HG03575 (cell line): ENCODE data around the gene CXXC1.
"Not testable (repeated sequence)": the region's sequence is repeated elsewhere in the genome, so short reads cannot be mapped to it uniquely, and the experiment has no call there.

Experiments
- ATAC-seq: cut with Tn5 transposase; IDR thresholded peaks from one replicate; pipeline ENCODE4 v1.9.1; 2021; ENCODE audit not compliant: unreplicated experiment, insufficient number of reproducible peaks, low FRiP score; ENCODE audit errors: extremely low read depth

CXXC1 gene

GRCh38 chr18:50280707-50281294 lies 6.7 kb downstream of the CXXC1 start:
- ATAC-seq, result no peak

- no peak for ATAC-seq
Observed at GRCh38 chr18:50279752-50280151, 7.7 kb downstream of the CXXC1 start.

GRCh38 chr18:50277942-50278341 lies 9.6 kb downstream of the CXXC1 start:
- ATAC-seq, result no peak

GRCh38 chr18:50276452-50276851 lies 11.0 kb downstream of the CXXC1 start:
- no peak for ATAC-seq

- ATAC-seq, result no peak
Observed at GRCh38 chr18:50275503-50276036, 11.9 kb downstream of the CXXC1 start.

GRCh38 chr18:50274941-50275340 lies 12.6 kb downstream of the CXXC1 start:
- no peak for ATAC-seq

DNA sequence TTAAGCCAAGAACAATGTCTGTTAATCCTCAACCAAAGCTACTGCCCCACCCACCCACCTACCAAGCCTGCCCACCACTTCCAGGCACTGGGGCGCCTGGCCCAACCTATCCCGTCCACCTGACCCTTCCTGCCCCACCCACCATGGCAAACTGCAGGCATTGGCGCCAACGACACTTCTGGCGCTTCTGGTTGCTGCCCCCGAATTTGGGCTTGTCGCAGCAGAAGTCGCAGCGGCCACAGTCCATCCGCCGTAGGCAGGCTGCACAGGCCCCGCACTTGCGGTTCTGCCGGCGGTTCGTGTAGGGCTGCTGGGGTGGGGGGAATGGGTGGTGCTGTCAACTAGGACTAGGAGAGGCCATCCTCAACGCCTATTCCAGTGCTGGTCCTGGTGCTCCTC lies 13.4 kb downstream of the CXXC1 start:
- ATAC-seq, result no peak

DNA sequence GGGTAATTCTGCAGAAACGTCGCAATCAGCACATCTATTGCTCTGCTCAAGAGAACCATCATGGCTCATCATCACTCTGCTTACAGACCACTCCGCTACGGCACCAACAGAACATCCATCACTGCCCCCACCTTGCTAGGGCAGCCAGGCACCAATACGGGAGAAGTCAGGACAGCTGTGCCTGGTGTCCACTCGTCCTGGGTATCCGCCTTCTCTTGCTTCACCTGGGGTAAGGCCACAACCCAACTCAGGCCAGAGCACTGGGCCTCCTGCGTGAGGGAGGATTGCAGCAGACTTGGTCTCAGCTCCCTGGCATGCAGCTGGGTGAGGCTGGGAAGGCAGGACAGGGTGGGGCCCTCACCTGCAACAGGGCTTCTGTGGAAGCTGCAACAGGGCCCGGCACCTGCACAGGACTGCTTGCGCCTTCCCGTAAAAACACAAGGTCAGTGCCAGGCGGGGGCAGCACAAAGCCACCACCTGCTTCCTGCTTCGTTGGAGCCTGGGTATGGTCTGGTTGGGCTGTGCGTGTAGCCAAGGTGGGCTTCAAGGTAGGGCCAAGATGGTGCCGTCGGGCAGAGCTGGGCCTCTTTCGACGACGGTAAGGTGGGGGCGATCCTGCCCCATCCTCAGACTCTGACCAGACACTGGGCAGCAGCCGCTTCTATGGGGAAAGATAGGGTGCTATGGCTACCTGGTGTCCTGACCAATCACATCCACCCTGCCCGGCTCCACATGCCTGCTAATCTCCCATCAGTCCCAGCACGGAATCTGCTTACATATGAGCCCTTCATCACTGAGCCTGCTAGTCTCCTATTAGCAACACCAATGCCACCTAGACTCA lies 14.1 kb downstream of the CXXC1 start:
- ATAC-seq, result no peak

- ATAC-seq, result no peak
Observed at GRCh38 chr18:50272568-50272967, 14.9 kb downstream of the CXXC1 start.

- ATAC-seq, result peak; percentile 44
Observed at GRCh38 chr18:50268022-50268747, 19.3 kb downstream of the CXXC1 start.

- ATAC-seq, result peak; percentile 42
Observed at GRCh38 chr18:50266248-50266704, 21.2 kb downstream of the CXXC1 start, which contains the start of gene CFAP53. Gene CFAP53, minus strand, starts transcription at chr18:50266495. Its CDS starts 91 bp downstream, at chr18:50266404.

GRCh38 chr18:50262977-50263376 lies 24.5 kb downstream of the CXXC1 start:
- ATAC-seq, result no peak

DNA sequence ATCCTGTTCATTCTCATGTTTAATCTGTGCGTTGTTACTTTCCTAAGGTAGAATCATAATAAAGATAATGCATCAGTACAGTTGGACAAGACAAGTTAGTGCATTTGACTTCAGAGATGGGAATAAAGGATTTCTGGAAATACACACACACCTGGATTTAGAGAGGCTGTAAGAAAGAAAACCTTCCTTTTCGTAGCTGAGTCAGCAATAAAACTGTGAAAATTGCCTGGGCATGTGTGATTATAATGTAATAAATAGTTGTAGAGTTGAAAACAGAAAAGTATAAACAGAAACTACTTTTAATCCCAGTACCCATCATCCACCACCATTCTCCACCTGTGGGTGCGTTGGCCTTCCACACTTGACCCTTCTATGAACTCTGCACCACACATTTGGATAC lies 36.6 kb downstream of the CXXC1 start:
- no peak for ATAC-seq

- ATAC-seq, result no peak
Observed at GRCh38 chr18:50249576-50249975, 37.9 kb downstream of the CXXC1 start.

- no peak for ATAC-seq
Observed at GRCh38 chr18:50247561-50247960, 39.9 kb downstream of the CXXC1 start.

DNA sequence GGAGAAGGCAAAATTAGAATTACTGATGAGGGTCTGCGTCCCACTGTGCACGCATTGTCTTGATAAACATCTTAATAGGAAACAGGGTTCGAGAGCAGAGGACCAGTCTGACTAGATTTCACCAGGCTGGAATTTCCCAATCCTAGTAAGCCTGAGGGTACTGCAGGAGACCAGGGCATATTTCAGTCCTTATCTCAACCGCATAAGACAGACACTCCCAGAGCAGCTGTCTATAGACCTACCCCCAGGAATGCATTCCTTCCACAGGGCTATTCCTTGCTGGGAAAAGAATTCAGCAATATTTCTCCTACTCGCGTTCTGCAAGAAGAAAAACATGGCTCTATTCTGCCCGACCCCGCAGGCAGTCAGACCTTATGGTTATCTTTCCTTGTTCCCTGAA lies 45.7 kb downstream of the CXXC1 start:
- ATAC-seq, result not testable (repeated sequence)

DNA sequence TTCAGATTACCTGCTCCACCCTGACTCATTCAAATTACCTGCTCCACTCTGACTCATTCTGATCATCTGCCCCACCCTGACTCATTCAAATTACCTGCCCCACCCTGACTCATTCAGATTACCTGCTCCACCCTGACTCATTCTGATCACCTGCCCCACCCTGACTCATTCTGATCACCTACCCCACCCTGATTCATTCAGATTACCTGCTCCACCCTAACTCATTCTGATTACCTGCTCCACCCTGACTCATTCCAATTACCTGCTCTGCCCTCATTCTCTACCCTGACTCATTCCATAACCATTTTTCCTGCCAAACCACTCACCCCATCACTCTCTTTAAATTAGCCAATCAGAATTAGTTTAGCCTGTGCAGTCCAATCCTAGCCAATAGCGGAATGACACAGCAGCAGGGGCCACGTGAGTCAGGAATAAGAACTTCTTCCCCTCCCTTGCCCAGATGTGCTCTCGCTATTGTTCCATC lies 47.4 kb downstream of the CXXC1 start:
- ATAC-seq, result no peak

DNA sequence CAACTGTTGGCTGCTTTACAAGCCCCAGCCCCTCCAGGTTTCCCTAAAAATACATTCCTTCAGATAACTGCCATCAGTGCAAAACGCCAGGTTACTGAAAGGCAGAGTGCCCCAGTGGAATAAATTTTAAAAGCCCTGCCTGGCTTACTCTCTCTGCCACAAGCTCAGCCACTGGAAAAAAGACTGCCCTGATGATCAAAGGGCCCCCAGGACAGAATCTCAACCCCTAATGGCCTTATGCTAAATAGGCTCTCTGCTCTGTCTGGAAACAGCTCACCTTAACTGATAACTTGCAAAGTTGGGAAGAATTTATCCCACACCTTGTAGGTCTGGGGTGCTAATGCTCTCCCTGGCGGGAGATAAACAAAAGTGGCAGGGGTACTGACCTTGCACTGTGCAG lies 55.1 kb downstream of the CXXC1 start:
- ATAC-seq, result no peak
